ENCODE data around the gene PPIL6. TPM values are rescaled to one million over a fixed set of nuclear protein-coding genes. Genes with fewer than 3 reads are reported as not detected.

The PPIL6 gene
- total RNA-seq, 1 donor from 2014 or later = 4.2 TPM

DNA sequence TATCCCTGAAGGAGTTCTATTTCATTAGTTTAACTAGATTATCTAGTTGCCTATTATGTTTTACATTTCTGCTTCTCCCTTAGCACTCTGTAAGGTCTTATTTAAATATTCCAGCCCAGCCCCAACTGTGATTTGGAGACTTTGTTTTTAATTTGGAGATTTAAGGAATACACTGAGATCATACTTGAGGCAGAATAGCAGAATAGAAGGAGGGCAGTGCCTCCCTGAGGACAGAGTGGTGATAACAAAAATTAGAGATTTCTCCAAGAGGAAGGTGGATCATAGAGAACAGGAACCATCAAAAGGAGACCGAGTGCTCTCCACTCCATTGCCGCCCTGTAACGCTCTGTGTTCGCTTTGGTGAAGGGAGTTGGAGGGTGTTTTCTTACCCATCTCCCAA lies 43.4 kb downstream of the PPIL6 start:
- no peaks in the 10 kb centered on the region for H3K9me3 ChIP-seq
- no peak overlapping the region for H3K27ac ChIP-seq
- H3K27me3 ChIP-seq = no peaks in the 10 kb centered on the region
- TF ChIP-seq, protein P1, sequence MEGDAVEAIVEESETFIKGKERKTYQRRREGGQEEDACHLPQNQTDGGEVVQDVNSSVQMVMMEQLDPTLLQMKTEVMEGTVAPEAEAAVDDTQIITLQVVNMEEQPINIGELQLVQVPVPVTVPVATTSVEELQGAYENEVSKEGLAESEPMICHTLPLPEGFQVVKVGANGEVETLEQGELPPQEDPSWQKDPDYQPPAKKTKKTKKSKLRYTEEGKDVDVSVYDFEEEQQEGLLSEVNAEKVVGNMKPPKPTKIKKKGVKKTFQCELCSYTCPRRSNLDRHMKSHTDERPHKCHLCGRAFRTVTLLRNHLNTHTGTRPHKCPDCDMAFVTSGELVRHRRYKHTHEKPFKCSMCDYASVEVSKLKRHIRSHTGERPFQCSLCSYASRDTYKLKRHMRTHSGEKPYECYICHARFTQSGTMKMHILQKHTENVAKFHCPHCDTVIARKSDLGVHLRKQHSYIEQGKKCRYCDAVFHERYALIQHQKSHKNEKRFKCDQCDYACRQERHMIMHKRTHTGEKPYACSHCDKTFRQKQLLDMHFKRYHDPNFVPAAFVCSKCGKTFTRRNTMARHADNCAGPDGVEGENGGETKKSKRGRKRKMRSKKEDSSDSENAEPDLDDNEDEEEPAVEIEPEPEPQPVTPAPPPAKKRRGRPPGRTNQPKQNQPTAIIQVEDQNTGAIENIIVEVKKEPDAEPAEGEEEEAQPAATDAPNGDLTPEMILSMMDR (IDR thresholded peaks at IDR 0.05) = peak; percentile 32
- no peaks in the 10 kb centered on the region for H3K4me1 ChIP-seq
- ATAC-seq = peak; percentile 88
- no peaks in the 10 kb centered on the region for H3K36me3 ChIP-seq
- H3K4me3 ChIP-seq = no peak overlapping the region
- DNase-seq = no peak
- intact Hi-C loops (cut with DNase I) = no loop called here

DNA sequence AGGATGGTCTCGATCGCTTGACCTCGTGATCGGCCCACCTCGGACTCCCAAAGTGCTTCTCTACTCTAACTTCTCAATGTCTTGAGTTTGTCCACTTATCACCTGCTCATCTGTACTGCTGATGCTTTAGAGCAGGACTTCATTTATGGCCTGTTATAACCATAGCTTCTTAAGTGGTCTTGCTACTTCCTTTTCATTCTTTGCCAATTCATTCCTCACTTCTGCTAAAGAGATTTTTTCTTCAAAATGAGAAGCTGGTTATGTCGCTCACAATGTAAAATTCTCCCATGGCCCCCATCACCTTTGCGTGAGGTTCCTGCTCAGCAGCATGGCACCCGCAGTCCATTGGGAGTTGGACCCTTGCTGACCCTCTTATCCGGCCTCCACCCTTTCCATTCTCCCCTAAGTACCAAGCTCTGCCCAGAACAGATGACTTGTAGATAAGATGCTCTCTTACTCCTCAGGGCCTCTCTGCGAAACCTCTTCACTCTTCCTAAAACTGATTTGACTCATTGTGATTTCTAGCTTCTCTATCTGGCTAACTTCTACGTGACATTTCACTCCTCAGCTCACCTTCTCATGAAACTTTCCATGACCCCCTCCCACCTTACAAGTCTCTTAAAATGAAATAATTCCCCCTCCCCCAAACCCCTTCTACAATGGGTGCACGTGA lies 44.2 kb downstream of the PPIL6 start:
- ATAC-seq (no peak), DNase-seq (no peak)
- Histone ChIP-seq H3K4me1 (no peaks in the 10 kb centered on the region), H3K27ac (no peak overlapping the region), H3K4me3 (no peak overlapping the region), H3K9me3 (no peaks in the 10 kb centered on the region), H3K27me3 (no peaks in the 10 kb centered on the region), H3K36me3 (no peaks in the 10 kb centered on the region)
- TF ChIP-seq, protein P1 (IDR thresholded peaks at IDR 0.05) = no peak
- intact Hi-C loops (cut with DNase I) = no loop called here

DNA sequence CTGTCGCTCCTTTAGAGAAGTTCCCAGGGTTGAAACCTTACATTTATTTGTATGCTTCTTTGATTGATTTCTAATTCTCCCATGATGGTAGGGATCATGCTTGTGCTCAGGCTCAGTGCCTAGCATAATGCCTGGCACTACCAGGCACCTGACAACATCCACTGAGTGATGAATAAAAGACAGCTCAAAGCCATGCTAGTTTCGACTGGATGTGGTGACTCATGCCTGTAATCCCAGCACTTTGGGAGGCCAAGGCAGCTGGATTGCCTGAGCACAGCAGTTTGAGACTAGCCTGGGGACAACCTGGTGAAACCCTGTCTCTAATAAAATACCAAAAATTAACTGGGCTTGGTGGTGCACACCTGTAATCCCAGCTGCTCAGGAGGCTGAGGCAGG lies 46.5 kb downstream of the PPIL6 start:
- TF ChIP-seq, protein P1 (IDR thresholded peaks at IDR 0.05) = no peak
- Histone ChIP-seq H3K9me3 (no peaks in the 10 kb centered on the region), H3K27ac (no peak overlapping the region), H3K36me3 (no peaks in the 10 kb centered on the region), H3K27me3 (no peaks in the 10 kb centered on the region), H3K4me1 (no peaks in the 10 kb centered on the region), H3K4me3 (no peak overlapping the region)
- intact Hi-C loops (cut with DNase I) = no loop called here
- ATAC-seq = no peak
- no peak for DNase-seq

DNA sequence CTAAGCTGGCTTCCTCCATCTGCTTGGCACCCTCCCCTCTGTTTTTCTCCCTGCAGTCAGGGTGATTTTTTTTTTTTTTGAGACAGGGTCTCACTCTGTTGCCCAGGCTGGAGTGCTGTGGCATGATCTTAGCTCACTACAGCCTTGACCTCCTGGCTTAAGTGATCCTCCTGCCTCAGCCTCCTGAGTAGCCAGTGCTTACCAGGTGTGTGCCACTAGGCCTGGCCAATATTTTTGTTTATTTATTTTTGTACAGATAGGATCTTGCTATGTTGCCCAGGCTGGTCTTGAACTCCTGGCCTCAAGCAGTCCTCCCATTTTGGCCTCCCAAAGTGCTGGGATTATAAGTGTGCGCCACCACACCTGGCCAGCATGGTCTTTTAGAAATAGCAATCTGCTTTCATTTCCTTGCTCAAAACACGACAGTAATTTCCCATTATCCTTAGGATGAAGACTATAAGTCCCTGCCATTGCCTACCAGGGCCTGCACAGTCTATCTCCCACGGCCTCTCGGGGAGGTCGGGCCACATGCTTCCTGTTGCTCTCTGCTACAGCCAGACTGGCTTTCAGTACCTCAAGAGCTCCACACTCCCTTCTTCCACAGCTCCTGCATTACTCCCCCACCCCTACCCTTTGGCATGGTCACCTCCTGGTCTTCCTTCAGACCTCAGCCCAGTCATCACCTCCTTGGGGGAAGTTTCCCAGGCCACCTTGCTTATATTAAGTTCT lies 47.1 kb downstream of the PPIL6 start:
- ATAC-seq = peak; percentile 10
- no peak overlapping the region for H3K27ac ChIP-seq
- DNase-seq = no peak
- no peaks in the 10 kb centered on the region for H3K27me3 ChIP-seq
- H3K4me1 ChIP-seq = no peaks in the 10 kb centered on the region
- H3K4me3 ChIP-seq = no peak overlapping the region
- no peaks in the 10 kb centered on the region for H3K9me3 ChIP-seq
- intact Hi-C loops (cut with DNase I) = no loop called here
- TF ChIP-seq, protein P1 (IDR thresholded peaks at IDR 0.05) = no peak
- H3K36me3 ChIP-seq = no peaks in the 10 kb centered on the region

DNA sequence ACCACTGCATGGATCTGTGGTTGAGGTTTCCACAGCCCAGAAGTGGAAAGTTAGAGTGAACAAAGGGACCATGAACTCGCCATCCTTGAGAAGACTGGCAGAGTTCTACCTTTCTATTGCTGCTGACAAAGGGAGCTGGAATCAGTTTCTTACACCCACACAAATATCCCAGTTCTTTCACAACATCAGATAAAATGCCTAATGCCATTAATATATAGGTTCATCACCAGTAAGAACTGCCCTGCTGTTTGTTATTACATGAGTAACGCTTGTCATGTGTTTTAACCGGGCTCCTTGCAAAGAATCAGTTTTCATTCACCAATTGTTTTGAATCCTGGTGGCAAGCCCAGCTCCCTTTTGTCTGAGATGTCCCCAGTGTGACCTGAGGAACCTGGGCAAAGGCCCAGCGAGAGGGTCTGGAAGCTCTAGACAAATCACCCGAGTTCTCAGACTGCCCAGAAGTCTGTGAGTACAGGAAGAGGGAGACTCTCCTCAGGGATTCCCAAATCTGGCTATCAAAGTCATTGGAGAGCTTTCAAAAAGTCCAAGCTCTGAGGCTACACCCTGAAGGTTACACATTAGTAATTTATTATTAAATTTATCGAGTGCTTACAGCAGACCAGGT lies 50.7 kb downstream of the PPIL6 start:
- ATAC-seq (no peak), DNase-seq (no peak)
- Histone ChIP-seq H3K36me3 (no peaks in the 10 kb centered on the region), H3K4me3 (no peak overlapping the region), H3K27me3 (no peaks in the 10 kb centered on the region), H3K27ac (peak overlapping the region; percentile 9), H3K9me3 (no peaks in the 10 kb centered on the region), H3K4me1 (peaks cover 6% of the 10 kb centered on the region)
- intact Hi-C loops (cut with DNase I) = loop anchor here (10.0 kb wide), 1 partner anchor 205 kb away; no protein-coding TSS in a partner anchor
- TF ChIP-seq, protein P1 (IDR thresholded peaks at IDR 0.05) = no peak
